ENCODE measurements around the gene LRRC26. TPM values are rescaled to one million over a fixed set of nuclear protein-coding genes. Genes with fewer than 3 reads are reported as not detected.
"Not testable (repeated sequence)": the region's sequence is repeated elsewhere in the genome, so short reads cannot be mapped to it uniquely, and the experiment has no call there.

LRRC26 gene
- total RNA-seq, 2 experiments from 2014 or later, result not detected

DNA sequence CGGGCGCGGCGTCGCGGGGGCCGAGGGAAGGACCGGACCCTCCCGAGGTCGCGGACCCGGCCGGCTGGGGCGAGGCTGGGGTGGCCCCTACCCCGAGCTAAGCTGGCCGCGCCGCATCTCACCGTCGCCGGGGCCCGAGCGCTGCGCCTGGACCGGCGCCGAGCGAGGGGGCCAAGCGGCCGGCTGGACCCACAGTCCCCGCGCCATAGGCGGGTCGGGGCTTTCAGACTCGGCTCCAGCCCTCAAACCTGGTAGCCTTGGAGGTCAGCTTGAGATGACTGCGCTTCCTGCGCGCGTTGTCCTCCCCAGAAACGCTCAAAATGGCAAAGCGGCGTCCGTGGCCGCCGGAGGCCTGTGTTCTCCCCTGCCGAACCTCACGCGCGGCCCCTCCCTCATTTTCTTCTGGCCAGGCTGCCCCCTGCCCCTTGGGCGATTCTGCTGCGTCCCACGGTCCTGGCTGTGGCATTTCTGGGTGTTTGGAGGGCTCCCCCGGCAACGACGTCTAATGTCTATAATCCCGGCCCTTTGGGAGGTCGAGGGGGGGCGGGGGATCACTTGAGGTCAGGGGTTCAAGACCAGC, 39.6 kb downstream of the LRRC26 start:
- H3K27ac Mint-ChIP-seq, result peak overlapping the region; percentile 77
- no peak for DNase-seq
- peak; percentile 16 for ATAC-seq

DNA sequence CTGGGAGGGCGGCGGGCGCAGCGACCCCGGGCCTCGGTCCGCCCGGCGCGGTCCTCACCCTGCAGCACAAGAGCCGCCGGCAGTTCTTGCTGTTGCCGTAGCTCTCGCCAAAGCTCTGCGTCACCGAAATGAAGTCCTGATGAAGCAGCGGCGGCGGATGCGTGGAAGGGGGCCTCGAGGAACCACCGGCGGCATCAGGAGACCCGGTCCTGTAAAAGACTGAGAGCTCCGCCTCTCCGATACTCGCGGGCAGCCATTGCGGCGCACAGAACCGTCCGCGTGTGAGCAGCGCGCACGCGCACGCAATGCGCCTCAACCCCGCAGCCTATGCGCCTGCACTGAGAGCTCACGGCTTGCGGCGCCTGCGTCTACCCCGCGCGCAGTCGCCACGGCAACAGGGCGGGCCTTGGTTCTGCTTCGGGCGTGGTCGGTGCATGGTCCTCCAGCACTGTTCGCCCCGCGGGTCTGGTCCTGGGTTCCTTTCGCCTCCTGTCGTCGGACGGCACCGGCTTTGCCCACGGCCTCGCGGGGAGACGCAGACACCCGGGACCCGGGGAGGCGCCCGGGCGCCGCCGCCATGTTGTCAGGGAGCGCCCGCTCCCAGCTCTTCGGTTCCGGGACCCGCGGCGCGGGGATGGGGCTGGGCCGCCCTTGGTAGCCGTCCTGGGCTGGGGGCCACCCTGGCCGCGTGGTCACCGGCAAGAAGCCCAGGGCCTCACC, 40.2 kb downstream of the LRRC26 start:
- peak; percentile 93 for DNase-seq
- Mint-ChIP-seq H3K36me3 (ENCODE audit: low read depth) (peaks cover 2% of the 10 kb centered on the region), H3K27ac (peak overlapping the region; percentile 82), H3K27me3 (ENCODE audit: low read depth) (peaks cover 7% of the 10 kb centered on the region), H3K9me3 (ENCODE audit: insufficient read depth) (no peaks in the 10 kb centered on the region), H3K4me1 (ENCODE audit: low read depth) (peaks cover 31% of the 10 kb centered on the region), H3K4me3 (peak overlapping the region; percentile 83)
- ChIA-PET CTCF (interaction anchor here (0.7 to 3.0 kb wide), 18 partner anchors 11 to 401 kb away, joined by 3 to 22 read pairs (median 4); partner anchors contain the start of genes AJM1, CYSRT1, MAN1B1 and NPDC1), POLR2A (interaction anchor here (0.7 to 1.9 kb wide), 20 partner anchors 9 to 111 kb away, joined by 3 to 15 read pairs (median 4); partner anchors contain the start of genes ANAPC2, GRIN1, MAN1B1 and SAPCD2)
- ATAC-seq, result peak; percentile 95

More for the DNA sequence above, 39.6 kb downstream of the LRRC26 start:
- ChIA-PET POLR2A (interaction anchor here (0.9 to 1.9 kb wide), 14 partner anchors 17 to 110 kb away, joined by 3 to 15 read pairs (median 4); partner anchors contain the start of genes ANAPC2, SAPCD2, SSNA1 and TUBB4B), CTCF (interaction anchor here (0.7 to 3.0 kb wide), 18 partner anchors 12 to 401 kb away, joined by 3 to 22 read pairs (median 4); partner anchors contain the start of genes AJM1, CYSRT1, MAN1B1 and NPDC1)
- Mint-ChIP-seq H3K4me1 (ENCODE audit: low read depth) (peaks cover 31% of the 10 kb centered on the region), H3K36me3 (ENCODE audit: low read depth) (peaks cover 2% of the 10 kb centered on the region), H3K9me3 (ENCODE audit: insufficient read depth) (no peaks in the 10 kb centered on the region), H3K4me3 (peak overlapping the region; percentile 81), H3K27me3 (ENCODE audit: low read depth) (peaks cover 7% of the 10 kb centered on the region)

DNA sequence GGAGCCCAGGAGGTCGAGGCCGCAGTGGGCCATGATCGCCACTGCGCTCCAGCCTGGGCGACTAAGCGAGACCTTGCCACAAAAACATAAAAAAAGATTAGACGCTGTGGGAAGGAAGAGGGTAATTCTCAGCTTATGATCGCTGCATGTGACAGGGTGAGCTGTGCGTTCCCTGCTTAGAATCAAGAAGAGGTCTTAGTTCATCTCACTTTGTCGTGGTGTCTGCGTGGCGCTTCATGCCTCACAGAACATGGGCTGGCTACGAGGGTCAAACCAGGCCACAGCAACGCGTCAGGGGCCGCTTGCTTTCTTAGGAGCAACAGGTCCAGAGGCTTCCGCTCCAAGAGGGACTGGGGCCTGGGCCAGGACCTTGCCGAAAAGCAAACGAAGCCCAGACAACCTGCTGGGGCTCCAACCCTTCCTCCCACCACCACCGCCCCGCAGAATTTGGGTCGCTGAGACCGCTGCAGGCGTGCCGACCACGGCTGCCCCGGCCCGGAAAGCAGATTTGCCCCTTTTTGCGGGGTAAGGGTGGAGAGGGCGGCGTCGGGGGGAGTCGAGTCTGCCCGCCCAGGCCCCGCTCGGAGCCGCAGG, 40.9 kb downstream of the LRRC26 start:
- peak; percentile 1 for ATAC-seq
- peaks cover 2% of the 10 kb centered on the region for H3K36me3 Mint-ChIP-seq (ENCODE audit: low read depth)
- ChIA-PET POLR2A (interaction anchor here (0.6 to 1.9 kb wide), 17 partner anchors 9 to 112 kb away, joined by 3 to 15 read pairs (median 4); partner anchors contain the start of genes ANAPC2, GRIN1, MAN1B1 and SAPCD2), CTCF (interaction anchor here (1.0 to 3.0 kb wide), 14 partner anchors 11 to 287 kb away, joined by 3 to 22 read pairs (median 4); partner anchors contain the start of genes AJM1, MAN1B1, NPDC1 and TPRN)
- H3K27ac Mint-ChIP-seq, result peak overlapping the region; percentile 87
- H3K9me3 Mint-ChIP-seq (ENCODE audit: insufficient read depth), result no peaks in the 10 kb centered on the region
- peak; percentile 41 for DNase-seq
- H3K4me3 Mint-ChIP-seq, result peak overlapping the region; percentile 83
- H3K27me3 Mint-ChIP-seq (ENCODE audit: low read depth), result peaks cover 4% of the 10 kb centered on the region
- H3K4me1 Mint-ChIP-seq (ENCODE audit: low read depth), result peaks cover 31% of the 10 kb centered on the region

DNA sequence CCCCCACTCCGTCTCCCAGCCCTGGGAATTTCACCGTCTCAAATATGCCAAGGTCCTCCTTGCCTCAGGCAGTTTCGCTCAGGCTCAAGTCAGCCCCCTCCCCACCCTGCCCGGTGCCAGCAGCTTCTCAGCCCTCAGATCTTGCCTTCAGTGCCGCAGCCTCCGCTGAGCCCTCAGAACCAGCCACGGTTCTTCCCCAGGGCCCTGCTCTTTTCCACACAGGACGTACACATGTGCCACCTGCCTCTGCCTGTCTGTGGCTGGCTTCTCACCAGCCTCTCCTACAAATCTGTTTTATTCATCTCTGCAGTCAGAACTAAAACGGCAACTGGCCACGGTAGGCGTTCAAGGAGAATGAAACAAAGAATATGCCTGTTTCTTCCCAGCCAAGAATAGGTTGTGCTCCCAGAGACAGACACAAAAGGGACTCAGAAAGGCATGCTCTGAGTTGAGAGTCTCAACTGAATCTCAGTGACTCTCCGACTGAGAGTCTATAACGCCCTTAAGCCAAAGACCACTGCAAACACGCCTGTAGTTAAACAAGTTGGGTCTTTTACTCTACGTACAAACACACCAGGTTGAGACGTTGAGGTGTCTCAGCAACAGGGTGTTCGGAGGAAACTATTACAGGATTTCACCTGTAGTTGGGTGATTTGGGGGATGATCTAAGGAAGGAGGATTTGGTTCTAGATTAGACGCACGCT, 41.5 kb downstream of the LRRC26 start:
- peaks cover 3% of the 10 kb centered on the region for H3K36me3 Mint-ChIP-seq (ENCODE audit: low read depth)
- ATAC-seq (no peak), DNase-seq (peak; percentile 41)
- H3K4me1 Mint-ChIP-seq (ENCODE audit: low read depth), result peaks cover 34% of the 10 kb centered on the region
- H3K9me3 Mint-ChIP-seq (ENCODE audit: insufficient read depth), result no peaks in the 10 kb centered on the region
- H3K4me3 Mint-ChIP-seq, result peak overlapping the region; percentile 83
- ChIA-PET POLR2A (interaction anchor here (0.6 to 3.0 kb wide), 7 partner anchors 12 to 127 kb away, joined by 3 to 14 read pairs (median 4); partner anchors contain the start of genes MAN1B1, NELFB, SAPCD2 and TUBB4B), CTCF (interaction anchor here (1.1 to 3.0 kb wide), 9 partner anchors 32 to 136 kb away, joined by 3 to 22 read pairs (median 7); partner anchors contain the start of gene TPRN)
- peak overlapping the region; percentile 87 for H3K27ac Mint-ChIP-seq
- peaks cover 3% of the 10 kb centered on the region for H3K27me3 Mint-ChIP-seq (ENCODE audit: low read depth)

GRCh38 chr9:137127301-137128157, 42.3 kb downstream of the LRRC26 start:
- Mint-ChIP-seq H3K4me1 (ENCODE audit: low read depth) (peaks cover 38% of the 10 kb centered on the region), H3K27me3 (ENCODE audit: low read depth) (no peaks in the 10 kb centered on the region), H3K27ac (peak overlapping the region; percentile 87), H3K4me3 (peak overlapping the region; percentile 83), H3K9me3 (ENCODE audit: insufficient read depth) (no peaks in the 10 kb centered on the region), H3K36me3 (ENCODE audit: low read depth) (peaks cover 3% of the 10 kb centered on the region)
- ATAC-seq, result peak; percentile 10
- peak; percentile 63 for DNase-seq
- POLR2A ChIA-PET, result interaction anchor here (0.6 to 3.0 kb wide), 7 partner anchors 43 to 437 kb away, joined by 3 to 14 read pairs (median 4); partner anchors contain the start of genes CYSRT1, NELFB, TPRN and TUBB4B
- CTCF ChIA-PET, result interaction anchor here (0.7 to 2.0 kb wide), 8 partner anchors 12 to 109 kb away, joined by 3 to 10 read pairs (median 4); partner anchors contain the start of gene MAN1B1

- CTCF ChIA-PET, result interaction anchor here (0.7 to 2.0 kb wide), 7 partner anchors 12 to 110 kb away, joined by 3 to 10 read pairs (median 3); partner anchors contain the start of genes CYSRT1 and MAN1B1
- no peak for ATAC-seq
- Mint-ChIP-seq H3K27ac (peak overlapping the region; percentile 87), H3K4me1 (ENCODE audit: low read depth) (peaks cover 43% of the 10 kb centered on the region), H3K4me3 (peak overlapping the region; percentile 83), H3K27me3 (ENCODE audit: low read depth) (no peaks in the 10 kb centered on the region), H3K9me3 (ENCODE audit: insufficient read depth) (no peaks in the 10 kb centered on the region), H3K36me3 (ENCODE audit: low read depth) (peaks cover 3% of the 10 kb centered on the region)
- POLR2A ChIA-PET, result interaction anchor here (1.0 to 3.0 kb wide), 3 partner anchors 44 to 114 kb away, joined by 3 to 14 read pairs (median 4); partner anchors contain the start of genes TPRN and TUBB4B
- DNase-seq, result no peak
Measured at GRCh38 chr9:137126786-137127185, 43.1 kb downstream of the LRRC26 start.

DNA sequence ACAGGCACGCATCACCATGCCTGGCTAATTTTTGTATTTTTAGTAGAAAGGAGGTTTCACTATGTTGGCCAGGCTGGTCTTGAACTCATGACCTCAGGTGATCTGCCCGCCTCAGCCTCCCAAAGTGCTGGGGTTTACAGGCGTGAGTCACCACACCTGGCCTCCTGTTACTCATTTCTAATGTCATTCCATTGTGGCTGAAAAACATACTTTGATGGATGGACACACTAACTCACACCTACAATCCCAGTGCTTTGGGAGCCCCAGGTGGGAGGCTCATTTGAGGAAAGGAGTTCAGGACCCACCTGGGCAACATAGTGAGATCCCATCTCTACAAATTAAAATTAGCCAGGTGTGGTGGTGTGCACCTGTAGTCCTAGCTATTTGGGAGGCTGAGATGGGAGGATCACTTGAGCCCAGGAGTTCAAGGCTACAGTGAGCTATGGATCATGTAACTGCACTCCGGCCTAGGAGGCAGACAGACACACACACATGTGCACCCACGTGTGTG, 45.8 kb downstream of the LRRC26 start:
- H3K4me3 Mint-ChIP-seq; POLR2A ChIA-PET; DNase-seq; H3K27ac Mint-ChIP-seq; ATAC-seq; H3K36me3 Mint-ChIP-seq (ENCODE audit: low read depth); H3K9me3 Mint-ChIP-seq (ENCODE audit: insufficient read depth); H3K27me3 Mint-ChIP-seq (ENCODE audit: low read depth): not testable (repeated sequence)
- CTCF ChIA-PET, result interaction anchor here (1.6 kb wide), 1 partner anchor 104 kb away, joined by 4 read pairs; the partner anchor contains the start of gene RNF224
- peaks cover 40% of the 10 kb centered on the region for H3K4me1 Mint-ChIP-seq (ENCODE audit: low read depth)

- H3K27me3 Mint-ChIP-seq (ENCODE audit: low read depth), result no peaks in the 10 kb centered on the region
- H3K4me3 Mint-ChIP-seq, result no peak overlapping the region
- ATAC-seq, result no peak
- CTCF ChIA-PET, result interaction anchor here (1.8 kb wide), 1 partner anchor 104 kb away, joined by 6 read pairs; the partner anchor contains the start of gene RNF224
- no peaks in the 10 kb centered on the region for H3K9me3 Mint-ChIP-seq (ENCODE audit: insufficient read depth)
- POLR2A ChIA-PET, result no interaction called here
- peaks cover 35% of the 10 kb centered on the region for H3K4me1 Mint-ChIP-seq (ENCODE audit: low read depth)
- H3K36me3 Mint-ChIP-seq (ENCODE audit: low read depth), result peaks cover 3% of the 10 kb centered on the region
- no peak for DNase-seq
- H3K27ac Mint-ChIP-seq, result no peak overlapping the region
Measured at GRCh38 chr9:137123468-137123837, 46.4 kb downstream of the LRRC26 start.

- H3K4me1 Mint-ChIP-seq (ENCODE audit: low read depth), result peaks cover 29% of the 10 kb centered on the region
- DNase-seq; H3K9me3 Mint-ChIP-seq (ENCODE audit: insufficient read depth); ATAC-seq; POLR2A ChIA-PET; H3K27ac Mint-ChIP-seq; H3K27me3 Mint-ChIP-seq (ENCODE audit: low read depth); H3K36me3 Mint-ChIP-seq (ENCODE audit: low read depth); H3K4me3 Mint-ChIP-seq: not testable (repeated sequence)
- CTCF ChIA-PET, result interaction anchor here (0.9 to 1.8 kb wide), 2 partner anchors 105 to 114 kb away, joined by 4 to 6 read pairs; partner anchors contain the start of gene RNF224
Measured at GRCh38 chr9:137122796-137123467, 46.9 kb downstream of the LRRC26 start.

Measured in activated CD8-positive, alpha-beta T cell treated with anti-CD3 and anti-CD28 coated beads, Interleukin-2, amount 10 ng/mL, durations not matched to agents 7 days and 5 days (primary cell).